Type B pancreatic cell (in vitro differentiated cells): ENCODE data around the gene PSMA5. TPM values are rescaled to one million over a fixed set of nuclear protein-coding genes. Genes with fewer than 3 reads are reported as not detected.

Source experiments
- DNase-seq: peaks from one replicate; pipeline ENCODE4 v3.0.0; 2021; ENCODE audit warnings: mixed read lengths; ENCODE audit not compliant: unreplicated experiment; ENCODE audit errors: extremely low spot score
- H3K27ac Mint-ChIP-seq: 2 replicates; pipeline ENCODE4 v1.8.0; 2021; ENCODE audit warnings: mild to moderate bottlenecking, mixed read lengths
- H3K27me3 Mint-ChIP-seq: 2 replicates; pipeline ENCODE4 v1.8.0; 2021; ENCODE audit warnings: mixed read lengths
- H3K36me3 Mint-ChIP-seq: 2 replicates; pipeline ENCODE4 v1.8.0; 2021; ENCODE audit warnings: mixed read lengths
- H3K4me1 Mint-ChIP-seq: one replicate; pipeline ENCODE4 v1.8.0; 2021; ENCODE audit warnings: mixed read lengths; ENCODE audit not compliant: unreplicated experiment
- H3K4me3 Mint-ChIP-seq: 2 replicates; pipeline ENCODE4 v1.8.0; 2021; ENCODE audit warnings: mild to moderate bottlenecking, mixed read lengths
- H3K9me3 Mint-ChIP-seq: 2 replicates; pipeline ENCODE4 v1.8.0; 2021; ENCODE audit warnings: mixed read lengths
- total RNA-seq: library from RNA; stranded (reverse); gene quantifications from 2 replicates; pipeline ENCODE4 v1.2.1, GENCODE V29; 2021; ENCODE audit warnings: low replicate concordance
- TF ChIP-seq, protein P1 (sequence below): fragments of 200-600 bp; sonication (generic); conservative IDR thresholded peaks from 2 replicates; pipeline ENCODE4 v1.5.0; 2021; ENCODE audit warnings: antibody characterized with exemption, mild to moderate bottlenecking

The PSMA5 gene
- total RNA-seq, 1 donor from 2014 or later, result 84.3 TPM

DNA sequence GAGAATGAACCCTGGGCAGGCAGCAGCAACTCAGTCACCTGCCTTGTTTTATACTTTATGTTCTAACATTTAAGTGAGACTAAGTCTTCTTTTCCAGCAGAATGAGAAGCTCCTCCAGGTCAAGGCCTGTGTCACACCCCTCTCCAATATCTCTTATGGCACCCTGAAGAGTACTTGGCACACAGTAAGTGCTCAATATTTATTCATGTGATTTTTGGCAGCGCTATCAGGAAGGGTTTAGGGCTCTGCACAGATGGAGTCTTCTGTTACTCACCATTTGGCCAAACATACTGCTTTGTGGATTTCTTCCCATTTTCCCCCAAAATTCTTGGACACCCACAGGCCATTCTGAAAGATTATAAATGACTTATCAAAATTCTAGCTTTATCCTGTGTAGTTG lies 75.6 kb downstream of the PSMA5 start:
- TF ChIP-seq, protein P1, sequence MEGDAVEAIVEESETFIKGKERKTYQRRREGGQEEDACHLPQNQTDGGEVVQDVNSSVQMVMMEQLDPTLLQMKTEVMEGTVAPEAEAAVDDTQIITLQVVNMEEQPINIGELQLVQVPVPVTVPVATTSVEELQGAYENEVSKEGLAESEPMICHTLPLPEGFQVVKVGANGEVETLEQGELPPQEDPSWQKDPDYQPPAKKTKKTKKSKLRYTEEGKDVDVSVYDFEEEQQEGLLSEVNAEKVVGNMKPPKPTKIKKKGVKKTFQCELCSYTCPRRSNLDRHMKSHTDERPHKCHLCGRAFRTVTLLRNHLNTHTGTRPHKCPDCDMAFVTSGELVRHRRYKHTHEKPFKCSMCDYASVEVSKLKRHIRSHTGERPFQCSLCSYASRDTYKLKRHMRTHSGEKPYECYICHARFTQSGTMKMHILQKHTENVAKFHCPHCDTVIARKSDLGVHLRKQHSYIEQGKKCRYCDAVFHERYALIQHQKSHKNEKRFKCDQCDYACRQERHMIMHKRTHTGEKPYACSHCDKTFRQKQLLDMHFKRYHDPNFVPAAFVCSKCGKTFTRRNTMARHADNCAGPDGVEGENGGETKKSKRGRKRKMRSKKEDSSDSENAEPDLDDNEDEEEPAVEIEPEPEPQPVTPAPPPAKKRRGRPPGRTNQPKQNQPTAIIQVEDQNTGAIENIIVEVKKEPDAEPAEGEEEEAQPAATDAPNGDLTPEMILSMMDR, result no peak
- Mint-ChIP-seq H3K36me3 (peaks cover 8% of the 10 kb centered on the region), H3K4me1 (no peaks in the 10 kb centered on the region), H3K27ac (no peak overlapping the region), H3K9me3 (no peaks in the 10 kb centered on the region), H3K27me3 (no peaks in the 10 kb centered on the region), H3K4me3 (no peak overlapping the region)
- DNase-seq, result no peak

DNA sequence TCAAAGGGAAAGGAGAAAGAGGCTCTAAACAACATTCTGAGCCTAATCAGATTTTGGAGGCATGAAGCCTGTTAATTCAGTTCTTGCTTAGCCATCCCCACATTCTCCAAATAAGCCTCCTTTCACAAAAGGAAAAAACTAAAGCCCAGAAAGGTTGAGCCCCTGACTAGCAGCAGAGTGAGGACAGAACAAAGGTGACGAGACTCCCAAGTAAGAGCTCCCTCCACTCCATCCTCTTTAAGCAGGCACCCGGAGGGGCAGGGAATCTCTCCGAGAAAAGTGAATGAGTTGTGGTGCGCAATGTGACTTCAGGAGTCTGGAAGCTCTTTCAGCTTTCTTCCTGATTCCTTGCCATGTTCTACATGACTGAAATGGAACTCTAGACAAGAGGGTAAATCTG lies 76.1 kb downstream of the PSMA5 start:
- Mint-ChIP-seq H3K4me1 (no peaks in the 10 kb centered on the region), H3K4me3 (no peak overlapping the region), H3K36me3 (peaks cover 8% of the 10 kb centered on the region), H3K27me3 (no peaks in the 10 kb centered on the region), H3K9me3 (no peaks in the 10 kb centered on the region), H3K27ac (no peak overlapping the region)
- TF ChIP-seq, protein P1, result no peak
- no peak for DNase-seq

Other genes starting within 250 kb of the PSMA5 start
- 136 and 173 TPM in 2 replicates for gene SARS1, start 212.5 kb downstream of the PSMA5 start, total RNA-seq
- 23.4 and 35.5 TPM in 2 replicates for gene CELSR2, start 176.9 kb downstream of the PSMA5 start, total RNA-seq
- gene PSRC1, start 143.3 kb downstream of the PSMA5 start, total RNA-seq, result 10.3 and 46.2 TPM in 2 replicates
- 0.48 and 0.60 TPM in 2 replicates for gene MYBPHL, start 119.4 kb downstream of the PSMA5 start, total RNA-seq
- 52.3 and 88.6 TPM in 2 replicates for gene SORT1, start 28.5 kb downstream of the PSMA5 start, total RNA-seq
- 0.33 and 0.58 TPM in 2 replicates for gene SYPL2, start 40.1 kb upstream of the PSMA5 start, total RNA-seq
- 5.7 and 12.0 TPM in 2 replicates for gene ATXN7L2, start 57.5 kb upstream of the PSMA5 start, total RNA-seq
- gene CYB561D1, start 67.6 kb upstream of the PSMA5 start, total RNA-seq, result 10.4 and 14.3 TPM in 2 replicates
- gene AMIGO1, start 83.3 kb upstream of the PSMA5 start, total RNA-seq, result 5.4 and 6.1 TPM in 2 replicates
- gene GPR61, start 113.4 kb upstream of the PSMA5 start, total RNA-seq, result not detected in 2 replicates
- gene GNAI3, start 122.2 kb upstream of the PSMA5 start, total RNA-seq, result 8.8 and 8.9 TPM in 2 replicates
- gene GNAT2, start 193.2 kb upstream of the PSMA5 start, total RNA-seq, result not detected in 2 replicates
- 71.1 and 105 TPM in 2 replicates for gene AMPD2, start 193.4 kb upstream of the PSMA5 start, total RNA-seq
- 37.5 and 42.2 TPM in 2 replicates for gene GSTM4, start 229.7 kb upstream of the PSMA5 start, total RNA-seq
- 26.8 and 75.6 TPM in 2 replicates for gene GSTM2, start 241.6 kb upstream of the PSMA5 start, total RNA-seq